Epithelial cell of proximal tubule (primary cell): ENCODE results near the gene COA5. TPM values are rescaled to one million over a fixed set of nuclear protein-coding genes. Genes with fewer than 3 reads are reported as not detected.

ENCODE experiments used
- DNase-seq: peaks from one replicate; pipeline ENCODE4 v3.0.0-alpha.2; 2011; ENCODE audit warnings: low read depth
- H3K4me3 ChIP-seq: 2 replicates; pipeline ENCODE4 v1.5.1; 2011; ENCODE audit warnings: low read depth, mild to moderate bottlenecking, low read length
- total RNA-seq: library from RNA; depleted of rRNA; stranded (reverse); fragments of >200 nt; gene quantifications from 2 replicates; pipeline ENCODE4 v1.2.3, GENCODE V29; 2015
- TF ChIP-seq, protein P1 (sequence below): conservative IDR thresholded peaks from 2 replicates; pipeline ENCODE4 v1.5.1; 2012; ENCODE audit warnings: low read depth, mild to moderate bottlenecking, low read length

COA5 gene
- total RNA-seq, 1 donor from 2014 or later = 9.3 TPM

DNA sequence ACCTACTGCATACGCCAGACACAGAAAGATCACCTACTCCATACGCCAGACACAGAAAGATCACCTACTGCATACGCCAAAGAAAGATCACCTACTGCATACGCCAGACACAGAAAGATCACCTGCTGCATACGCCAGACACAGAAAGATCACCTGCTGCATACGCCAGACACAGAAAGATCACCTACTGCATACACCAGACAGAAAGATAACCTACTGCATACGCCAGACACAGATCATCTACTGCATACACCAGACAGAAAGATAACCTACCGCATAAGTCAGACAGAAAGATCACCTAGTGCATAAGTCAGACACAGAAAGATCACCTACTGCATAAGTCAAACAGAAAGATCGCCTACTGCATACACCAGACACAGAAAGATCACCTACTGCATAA is 25.8 kb downstream of the COA5 start:
- H3K4me3 ChIP-seq = no peak overlapping the region
- TF ChIP-seq, protein P1, sequence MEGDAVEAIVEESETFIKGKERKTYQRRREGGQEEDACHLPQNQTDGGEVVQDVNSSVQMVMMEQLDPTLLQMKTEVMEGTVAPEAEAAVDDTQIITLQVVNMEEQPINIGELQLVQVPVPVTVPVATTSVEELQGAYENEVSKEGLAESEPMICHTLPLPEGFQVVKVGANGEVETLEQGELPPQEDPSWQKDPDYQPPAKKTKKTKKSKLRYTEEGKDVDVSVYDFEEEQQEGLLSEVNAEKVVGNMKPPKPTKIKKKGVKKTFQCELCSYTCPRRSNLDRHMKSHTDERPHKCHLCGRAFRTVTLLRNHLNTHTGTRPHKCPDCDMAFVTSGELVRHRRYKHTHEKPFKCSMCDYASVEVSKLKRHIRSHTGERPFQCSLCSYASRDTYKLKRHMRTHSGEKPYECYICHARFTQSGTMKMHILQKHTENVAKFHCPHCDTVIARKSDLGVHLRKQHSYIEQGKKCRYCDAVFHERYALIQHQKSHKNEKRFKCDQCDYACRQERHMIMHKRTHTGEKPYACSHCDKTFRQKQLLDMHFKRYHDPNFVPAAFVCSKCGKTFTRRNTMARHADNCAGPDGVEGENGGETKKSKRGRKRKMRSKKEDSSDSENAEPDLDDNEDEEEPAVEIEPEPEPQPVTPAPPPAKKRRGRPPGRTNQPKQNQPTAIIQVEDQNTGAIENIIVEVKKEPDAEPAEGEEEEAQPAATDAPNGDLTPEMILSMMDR = no peak
- no peak for DNase-seq

DNA sequence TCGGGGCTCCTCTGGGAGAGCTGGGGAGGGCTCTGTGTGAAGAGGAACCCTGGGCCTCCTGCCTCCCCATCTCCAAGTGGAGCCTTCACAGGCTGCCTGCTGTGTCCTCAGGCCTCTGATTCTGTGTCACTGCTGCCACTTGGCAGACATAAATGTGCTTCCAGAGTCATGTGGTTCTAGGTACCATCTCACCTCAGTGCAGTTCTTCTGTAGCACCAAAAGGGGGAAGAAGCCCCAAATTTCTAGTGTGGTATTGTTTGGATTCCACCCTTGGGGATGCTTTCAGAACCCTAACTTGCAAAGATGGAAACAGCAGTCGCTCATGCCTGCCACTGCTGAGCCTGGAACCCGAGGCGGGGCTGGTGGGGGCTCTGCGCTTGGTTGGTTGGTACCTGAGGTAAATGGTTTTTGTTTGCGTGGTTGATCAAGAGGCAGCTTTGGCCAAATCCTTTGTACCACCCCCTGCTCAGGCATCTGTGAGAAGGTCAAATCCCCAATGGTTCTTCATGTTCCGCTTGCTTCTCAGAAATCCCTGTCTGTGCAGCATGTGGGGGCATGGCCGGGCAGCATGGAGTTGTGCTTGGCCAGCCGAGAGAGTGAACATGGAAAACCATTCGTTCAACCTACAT is 27.5 kb downstream of the COA5 start:
- no peak overlapping the region for H3K4me3 ChIP-seq
- TF ChIP-seq, protein P1 = no peak
- no peak for DNase-seq

DNA sequence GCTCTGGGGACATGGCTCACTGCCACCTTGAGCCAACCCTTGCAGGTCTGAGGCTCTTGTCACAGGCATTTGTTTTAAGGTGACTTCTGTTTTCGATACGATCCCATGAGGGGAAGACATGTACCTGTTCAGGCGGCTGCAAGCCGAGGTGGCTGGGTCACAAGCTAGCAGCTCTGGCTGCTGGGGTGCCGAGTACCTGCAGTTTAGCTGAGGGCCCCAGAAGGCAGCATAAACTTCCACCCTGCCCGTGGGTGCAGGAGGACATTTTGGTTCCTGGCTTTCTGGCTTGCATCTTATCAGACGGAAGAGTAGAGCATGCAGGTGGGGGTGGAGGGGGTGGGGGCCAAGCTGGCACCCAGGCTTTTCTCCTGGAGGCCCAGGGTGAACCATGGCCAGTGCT is 28.4 kb downstream of the COA5 start:
- H3K4me3 ChIP-seq = no peak overlapping the region
- no peak for DNase-seq
- TF ChIP-seq, protein P1 = no peak

DNA sequence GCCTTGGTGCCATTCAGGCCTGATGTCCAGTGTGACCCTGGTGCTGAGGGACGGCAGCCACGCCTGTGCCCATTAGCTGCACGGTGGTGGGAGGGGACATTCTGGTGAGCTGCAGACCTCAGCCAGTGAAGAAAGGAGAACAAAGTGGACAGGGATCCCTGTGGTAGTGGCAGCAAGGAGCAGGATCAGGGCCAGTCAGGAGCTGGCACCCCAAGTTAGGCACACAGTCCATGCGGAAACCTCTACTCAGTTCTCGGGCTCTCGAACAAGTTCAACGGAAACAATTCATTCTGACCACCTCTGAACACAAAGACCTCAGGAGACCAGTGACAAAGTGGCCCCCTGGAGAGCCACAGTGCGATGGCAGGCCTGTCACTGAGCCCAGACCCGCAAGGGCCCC is 30.1 kb downstream of the COA5 start:
- TF ChIP-seq, protein P1 = no peak

DNA sequence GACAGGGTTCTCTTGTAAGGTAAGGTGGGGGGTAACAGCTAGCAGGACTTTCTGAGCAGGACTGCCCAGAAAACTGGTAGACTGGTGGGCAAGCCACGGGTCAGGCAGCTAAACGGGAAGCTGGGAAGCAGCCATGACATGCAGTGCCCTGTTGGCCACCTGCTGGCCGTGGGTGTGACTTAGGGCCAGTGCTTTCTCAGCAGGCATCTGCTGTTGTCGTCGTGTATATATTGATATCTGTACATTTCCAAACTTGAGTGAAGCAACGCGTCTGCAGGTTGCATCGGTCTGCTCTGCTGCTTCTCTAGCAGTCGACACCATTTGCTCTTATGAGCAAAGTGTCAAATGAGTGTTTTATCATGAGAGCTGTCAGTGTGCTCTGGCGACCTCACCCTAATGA is 31.0 kb downstream of the COA5 start:
- TF ChIP-seq, protein P1 = peak; percentile 22
- no peak for DNase-seq

More for the DNA sequence above, 30.1 kb downstream of the COA5 start:
- no peak overlapping the region for H3K4me3 ChIP-seq
- no peak for DNase-seq

DNA sequence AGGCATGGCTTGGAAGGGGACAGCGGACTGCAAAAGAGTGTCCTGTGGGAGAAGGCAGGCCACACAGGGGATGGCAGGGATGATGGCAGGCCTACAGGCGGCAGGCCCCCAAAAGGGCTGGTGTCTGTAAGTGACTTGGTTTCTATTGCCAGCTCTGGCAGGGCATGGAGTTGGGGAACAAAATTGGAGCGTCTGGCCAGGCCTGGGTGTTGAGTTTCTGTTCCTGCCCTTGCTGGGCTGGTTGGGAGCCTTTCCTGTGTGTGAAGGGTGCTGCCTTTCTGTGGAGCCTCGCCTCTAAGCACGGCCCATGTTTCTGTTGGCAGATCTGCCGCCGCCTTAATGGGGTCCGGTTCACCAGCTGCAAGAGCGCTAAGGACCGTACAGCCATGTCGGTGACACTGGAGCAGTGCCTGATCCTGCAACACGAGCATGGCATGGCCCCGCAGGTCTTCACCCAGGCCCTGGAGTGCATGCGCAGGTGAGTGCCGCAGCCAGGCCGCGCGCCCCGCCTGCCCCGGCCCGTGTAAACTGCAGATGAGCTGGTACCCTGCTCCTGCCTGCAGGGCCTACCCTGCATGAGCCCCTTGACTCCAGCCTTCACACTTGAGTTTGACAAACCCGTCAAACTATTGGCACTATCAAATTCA is 31.5 kb downstream of the COA5 start:
- TF ChIP-seq, protein P1 = no peak
- no peak overlapping the region for H3K4me3 ChIP-seq
- DNase-seq = no peak

More for the DNA sequence above, 31.0 kb downstream of the COA5 start:
- H3K4me3 ChIP-seq = no peak overlapping the region

DNA sequence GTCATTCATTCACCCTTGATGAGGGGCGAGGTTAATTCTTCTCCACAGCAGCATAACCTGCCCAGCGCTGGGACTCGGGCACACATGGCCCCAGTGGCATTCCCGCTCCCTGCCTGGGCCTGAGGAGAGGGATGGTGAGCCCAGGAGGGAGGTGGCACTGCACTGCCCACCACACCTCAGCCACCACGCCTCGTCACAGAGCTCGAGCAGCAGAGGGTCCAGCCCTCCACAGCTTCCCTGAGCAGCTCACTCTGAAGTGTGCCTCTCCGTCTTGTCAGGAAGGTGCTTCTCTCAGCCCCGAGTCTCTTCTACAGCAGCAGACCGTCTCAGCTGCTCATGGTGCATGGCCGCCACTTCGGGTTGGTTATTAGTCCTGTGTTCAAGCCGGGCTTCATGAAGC is 34.9 kb downstream of the COA5 start:
- no peak overlapping the region for H3K4me3 ChIP-seq
- DNase-seq = no peak
- TF ChIP-seq, protein P1 = no peak
